Gastroesophageal sphincter (tissue), 4 donors: ENCODE results near the gene PTGES. TPM values are rescaled to one million over a fixed set of nuclear protein-coding genes. Genes with fewer than 3 reads are reported as not detected.
"Not testable (repeated sequence)": the region's sequence is repeated elsewhere in the genome, so short reads cannot be mapped to it uniquely, and the experiment has no call there.

Experiments used
- ATAC-seq: fragments of 150-250 bp; one replicate; pipeline ENCODE4 v1.9.1; 2016; ENCODE audit warnings: mild to moderate bottlenecking, moderate library complexity
- H3K27ac ChIP-seq, 4 donors: fragments of 200-600 bp; sonication (generic) in 3 of 4; 1 replicate in 3 of 4; 2 replicates in 1 of 4; pipeline ENCODE4 v1.5.1; 2016 to 2019
- H3K27me3 ChIP-seq: fragments of 200-600 bp; sonication (generic); one replicate; pipeline ENCODE4 v1.5.1; 2019
- H3K36me3 ChIP-seq, 2 donors: fragments of 200-600 bp; sonication (generic); one replicate each; pipeline ENCODE4 v1.5.1; 2019; ENCODE audit warnings: control low read depth in 1 of 2
- H3K4me1 ChIP-seq, 3 donors: fragments of 200-600 bp; sonication (generic); 1 replicate in 2 of 3; 2 replicates in 1 of 3; pipeline ENCODE4 v1.5.1; 2016 to 2019; ENCODE audit warnings: control low read depth in 2 of 3
- H3K4me3 ChIP-seq, 2 donors: fragments of 200-600 bp; sonication (generic); one replicate each; pipeline ENCODE4 v1.5.1; 2019; ENCODE audit warnings: mild to moderate bottlenecking in 1 of 2, moderate library complexity in 1 of 2
- H3K9me3 ChIP-seq, 3 donors: fragments of 200-600 bp; sonication (generic); one replicate each; pipeline ENCODE4 v1.5.1; 2017 to 2019; ENCODE audit warnings: control low read depth in 2 of 3
- CTCF ChIP-seq, 4 experiments: fragments of 200-600 bp in 2 of 4; fragments of 450-650 bp in 2 of 4; sonication (generic) in 1 of 4; IDR thresholded peaks; one replicate each; pipeline ENCODE4 v1.5.1; 2017 to 2019; ENCODE audit warnings: antibody characterized with exemption in 4 of 4, mild to moderate bottlenecking in 2 of 4, moderate library complexity in 2 of 4
- EP300 ChIP-seq: sonication (generic); formaldehyde crosslinking; IDR thresholded peaks from one replicate; pipeline ENCODE4 v1.6.1; 2017; ENCODE audit warnings: antibody characterized with exemption, mild to moderate bottlenecking
- POLR2A ChIP-seq, 2 donors: fragments of 450-650 bp; IDR thresholded peaks; one replicate each; pipeline ENCODE4 v1.6.1; 2017; ENCODE audit warnings: antibody characterized with exemption in 2 of 2, mild to moderate bottlenecking in 2 of 2, moderate library complexity in 1 of 2
- POLR2AphosphoS5 ChIP-seq: sonication (generic); formaldehyde crosslinking; IDR thresholded peaks from one replicate; pipeline ENCODE4 v1.6.1; 2017; ENCODE audit warnings: antibody characterized with exemption
- WGBS, 2 donors: methylation state at CpG; one replicate each; pipeline ENCODE4 v1.1.5; 2018; ENCODE audit warnings: low coverage in 1 of 2; 5-methylcytosine and 5-hydroxymethylcytosine counted together
- total RNA-seq, 4 donors: library from RNA; depleted of rRNA; stranded (reverse); fragments of >200 nt; gene quantifications; one replicate each; pipeline ENCODE4 v1.1.0, GENCODE V29; 2016

PTGES gene
- total RNA-seq, 4 donors from 2014 or later: 0.78 to 15.1 (median 6.1) TPM

- no peaks in the 10 kb centered on the region for H3K36me3 ChIP-seq
- peaks cover 0 to 20% (median 5%) of the 10 kb centered on the region in 3 donors for H3K4me1 ChIP-seq
- peak overlapping the region in 2 of 4 donors; percentile 9 to 26 for H3K27ac ChIP-seq
- no peaks in the 10 kb centered on the region for H3K9me3 ChIP-seq
- no peak for ATAC-seq
- WGBS, 2 donors: 13 to 21% methylated on average over 3 to 12 of the region's 31 CpGs
- peak overlapping the region; percentile 2 to 46 for H3K4me3 ChIP-seq
- TF ChIP-seq EP300 (no peak), POLR2AphosphoS5 (no peak), POLR2A (IDR thresholded peaks at IDR 0.05) (no peak), CTCF (IDR thresholded peaks at IDR 0.05) (no peak)
- H3K27me3 ChIP-seq: no peaks in the 10 kb centered on the region
These were observed 721 bp downstream of the PTGES start for GRCh38 chr9:129751841-129752801.

GRCh38 chr9:129750013-129750638 lies 2.7 kb downstream of the PTGES start:
- no peaks in the 10 kb centered on the region for H3K9me3 ChIP-seq
- H3K27me3 ChIP-seq: no peaks in the 10 kb centered on the region
- peaks cover 0 to 20% (median 5%) of the 10 kb centered on the region in 3 donors for H3K4me1 ChIP-seq
- 87 to 100% methylated on average over 1 to 3 of the region's 9 CpGs for WGBS, 2 donors
- ATAC-seq: peak; percentile 29
- no peaks in the 10 kb centered on the region for H3K36me3 ChIP-seq
- no peak overlapping the region for H3K27ac ChIP-seq
- no peak for TF ChIP-seq CTCF (IDR thresholded peaks at IDR 0.05)
- no peak for TF ChIP-seq POLR2A (IDR thresholded peaks at IDR 0.05)
- TF ChIP-seq POLR2AphosphoS5: no peak
- no peak for TF ChIP-seq EP300
- no peak overlapping the region for H3K4me3 ChIP-seq

GRCh38 chr9:129749575-129749974 lies 3.3 kb downstream of the PTGES start:
- Histone ChIP-seq H3K27ac (no peak overlapping the region), H3K9me3 (no peaks in the 10 kb centered on the region), H3K4me3 (no peak overlapping the region), H3K36me3 (no peaks in the 10 kb centered on the region), H3K27me3 (no peaks in the 10 kb centered on the region), H3K4me1 (peaks cover 0 to 20% (median 5%) of the 10 kb centered on the region in 3 donors)
- WGBS, 2 donors: 75 to 87% methylated on average over 2 to 4 of the region's 6 CpGs
- no peak for TF ChIP-seq EP300
- no peak for TF ChIP-seq CTCF (IDR thresholded peaks at IDR 0.05)
- TF ChIP-seq POLR2A (IDR thresholded peaks at IDR 0.05): no peak
- ATAC-seq: no peak

- H3K27ac ChIP-seq, H3K36me3 ChIP-seq, H3K9me3 ChIP-seq, H3K4me3 ChIP-seq, H3K27me3 ChIP-seq, ATAC-seq: not testable (repeated sequence)
- WGBS, 2 donors: 88 to 90% methylated on average over 2 to 3 of the region's 4 CpGs
- H3K4me1 ChIP-seq: peaks cover 0 to 20% (median 5%) of the 10 kb centered on the region in 3 donors
These were observed 3.8 kb downstream of the PTGES start for GRCh38 chr9:129749052-129749451.

GRCh38 chr9:129748249-129748648 lies 4.6 kb downstream of the PTGES start:
- no peak for TF ChIP-seq POLR2A (IDR thresholded peaks at IDR 0.05)
- no peak for TF ChIP-seq CTCF (IDR thresholded peaks at IDR 0.05)
- no peak for TF ChIP-seq POLR2AphosphoS5
- no peak for TF ChIP-seq EP300
- H3K4me3 ChIP-seq: no peak overlapping the region
- no peak overlapping the region for H3K27ac ChIP-seq
- no peak for ATAC-seq
- no peaks in the 10 kb centered on the region for H3K27me3 ChIP-seq
- no peaks in the 10 kb centered on the region for H3K36me3 ChIP-seq
- 80 to 85% methylated on average over 5 of the region's 5 CpGs for WGBS, 2 donors
- H3K9me3 ChIP-seq: no peaks in the 10 kb centered on the region
- H3K4me1 ChIP-seq: peaks cover 0 to 18% (median 5%) of the 10 kb centered on the region in 3 donors
